ENCODE data around the gene DUSP28.

The DUSP28 gene

DNA sequence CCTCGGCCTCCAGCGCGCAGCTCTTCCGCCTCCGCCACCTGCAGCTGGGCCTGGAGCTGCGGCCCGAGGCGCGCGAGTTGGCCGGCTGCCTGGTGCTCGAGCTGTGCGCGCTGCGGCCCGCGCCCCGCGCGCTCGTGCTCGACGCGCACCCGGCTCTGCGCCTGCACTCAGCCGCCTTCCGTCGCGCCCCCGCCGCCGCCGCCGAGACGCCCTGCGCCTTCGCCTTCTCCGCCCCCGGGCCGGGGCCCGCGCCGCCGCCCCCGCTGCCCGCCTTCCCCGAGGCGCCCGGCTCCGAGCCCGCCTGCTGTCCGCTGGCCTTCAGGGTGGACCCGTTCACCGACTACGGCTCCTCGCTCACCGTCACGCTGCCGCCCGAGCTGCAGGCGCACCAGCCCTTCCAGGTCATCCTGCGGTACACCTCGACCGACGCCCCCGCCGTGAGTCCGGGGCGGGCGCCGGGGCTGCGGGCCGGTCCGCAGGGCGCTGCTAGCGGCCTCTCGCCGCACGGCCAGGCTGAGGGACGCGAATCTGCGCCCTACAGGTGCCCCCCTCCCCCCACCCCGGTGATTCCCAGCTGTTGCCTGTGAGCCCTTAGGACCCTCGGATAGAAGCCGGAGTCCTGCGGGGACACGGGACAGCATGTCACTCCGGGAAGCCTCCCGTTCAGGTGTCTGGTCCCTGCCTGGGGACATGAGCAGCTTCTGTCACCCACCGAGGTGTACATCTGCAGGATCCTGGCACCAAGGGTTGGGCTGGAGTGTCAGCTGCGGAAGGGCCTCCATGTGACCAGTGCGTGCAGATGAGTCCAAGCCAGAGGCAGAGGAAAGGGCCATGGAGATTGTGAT, 8.7 kb downstream of the DUSP28 start (continued):
- TF ChIP-seq, protein P1, sequence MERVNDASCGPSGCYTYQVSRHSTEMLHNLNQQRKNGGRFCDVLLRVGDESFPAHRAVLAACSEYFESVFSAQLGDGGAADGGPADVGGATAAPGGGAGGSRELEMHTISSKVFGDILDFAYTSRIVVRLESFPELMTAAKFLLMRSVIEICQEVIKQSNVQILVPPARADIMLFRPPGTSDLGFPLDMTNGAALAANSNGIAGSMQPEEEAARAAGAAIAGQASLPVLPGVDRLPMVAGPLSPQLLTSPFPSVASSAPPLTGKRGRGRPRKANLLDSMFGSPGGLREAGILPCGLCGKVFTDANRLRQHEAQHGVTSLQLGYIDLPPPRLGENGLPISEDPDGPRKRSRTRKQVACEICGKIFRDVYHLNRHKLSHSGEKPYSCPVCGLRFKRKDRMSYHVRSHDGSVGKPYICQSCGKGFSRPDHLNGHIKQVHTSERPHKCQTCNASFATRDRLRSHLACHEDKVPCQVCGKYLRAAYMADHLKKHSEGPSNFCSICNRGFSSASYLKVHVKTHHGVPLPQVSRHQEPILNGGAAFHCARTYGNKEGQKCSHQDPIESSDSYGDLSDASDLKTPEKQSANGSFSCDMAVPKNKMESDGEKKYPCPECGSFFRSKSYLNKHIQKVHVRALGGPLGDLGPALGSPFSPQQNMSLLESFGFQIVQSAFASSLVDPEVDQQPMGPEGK (tag by site-specific recombination; IDR thresholded peaks at IDR 0.05), result 0 out of 2 replicates have a peak, but pooled peaks have one; percentile 30
- TF ChIP-seq, protein P2, sequence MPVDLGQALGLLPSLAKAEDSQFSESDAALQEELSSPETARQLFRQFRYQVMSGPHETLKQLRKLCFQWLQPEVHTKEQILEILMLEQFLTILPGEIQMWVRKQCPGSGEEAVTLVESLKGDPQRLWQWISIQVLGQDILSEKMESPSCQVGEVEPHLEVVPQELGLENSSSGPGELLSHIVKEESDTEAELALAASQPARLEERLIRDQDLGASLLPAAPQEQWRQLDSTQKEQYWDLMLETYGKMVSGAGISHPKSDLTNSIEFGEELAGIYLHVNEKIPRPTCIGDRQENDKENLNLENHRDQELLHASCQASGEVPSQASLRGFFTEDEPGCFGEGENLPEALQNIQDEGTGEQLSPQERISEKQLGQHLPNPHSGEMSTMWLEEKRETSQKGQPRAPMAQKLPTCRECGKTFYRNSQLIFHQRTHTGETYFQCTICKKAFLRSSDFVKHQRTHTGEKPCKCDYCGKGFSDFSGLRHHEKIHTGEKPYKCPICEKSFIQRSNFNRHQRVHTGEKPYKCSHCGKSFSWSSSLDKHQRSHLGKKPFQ (tag by site-specific recombination; IDR thresholded peaks at IDR 0.05), result no peak
- TF ChIP-seq BCL11B (tag by site-specific recombination; IDR thresholded peaks at IDR 0.05; ENCODE audit: low read depth), result no peak
- TF ChIP-seq, protein P3, sequence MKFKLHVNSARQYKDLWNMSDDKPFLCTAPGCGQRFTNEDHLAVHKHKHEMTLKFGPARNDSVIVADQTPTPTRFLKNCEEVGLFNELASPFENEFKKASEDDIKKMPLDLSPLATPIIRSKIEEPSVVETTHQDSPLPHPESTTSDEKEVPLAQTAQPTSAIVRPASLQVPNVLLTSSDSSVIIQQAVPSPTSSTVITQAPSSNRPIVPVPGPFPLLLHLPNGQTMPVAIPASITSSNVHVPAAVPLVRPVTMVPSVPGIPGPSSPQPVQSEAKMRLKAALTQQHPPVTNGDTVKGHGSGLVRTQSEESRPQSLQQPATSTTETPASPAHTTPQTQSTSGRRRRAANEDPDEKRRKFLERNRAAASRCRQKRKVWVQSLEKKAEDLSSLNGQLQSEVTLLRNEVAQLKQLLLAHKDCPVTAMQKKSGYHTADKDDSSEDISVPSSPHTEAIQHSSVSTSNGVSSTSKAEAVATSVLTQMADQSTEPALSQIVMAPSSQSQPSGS (tag by site-specific recombination; IDR thresholded peaks at IDR 0.05; ENCODE audit: low read depth), result no peak
- peak; percentile 67 for TF ChIP-seq ZNF335 (tag by site-specific recombination; conservative IDR thresholded peaks at IDR 0.05)
- TF ChIP-seq SCRT2 (tag by site-specific recombination; IDR thresholded peaks at IDR 0.05), result peak; percentile 83
- TF ChIP-seq ZNF121 (tag by site-specific recombination; IDR thresholded peaks at IDR 0.05), result no peak
- no peak for TF ChIP-seq ZNF837 (tag by site-specific recombination; IDR thresholded peaks at IDR 0.05)
- TF ChIP-seq, protein P4, sequence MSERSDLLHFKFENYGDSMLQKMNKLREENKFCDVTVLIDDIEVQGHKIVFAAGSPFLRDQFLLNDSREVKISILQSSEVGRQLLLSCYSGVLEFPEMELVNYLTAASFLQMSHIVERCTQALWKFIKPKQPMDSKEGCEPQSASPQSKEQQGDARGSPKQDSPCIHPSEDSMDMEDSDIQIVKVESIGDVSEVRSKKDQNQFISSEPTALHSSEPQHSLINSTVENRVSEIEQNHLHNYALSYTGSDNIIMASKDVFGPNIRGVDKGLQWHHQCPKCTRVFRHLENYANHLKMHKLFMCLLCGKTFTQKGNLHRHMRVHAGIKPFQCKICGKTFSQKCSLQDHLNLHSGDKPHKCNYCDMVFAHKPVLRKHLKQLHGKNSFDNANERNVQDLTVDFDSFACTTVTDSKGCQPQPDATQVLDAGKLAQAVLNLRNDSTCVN (tag by site-specific recombination; optimal IDR thresholded peaks at IDR 0.05), result peak; percentile 34

DNA sequence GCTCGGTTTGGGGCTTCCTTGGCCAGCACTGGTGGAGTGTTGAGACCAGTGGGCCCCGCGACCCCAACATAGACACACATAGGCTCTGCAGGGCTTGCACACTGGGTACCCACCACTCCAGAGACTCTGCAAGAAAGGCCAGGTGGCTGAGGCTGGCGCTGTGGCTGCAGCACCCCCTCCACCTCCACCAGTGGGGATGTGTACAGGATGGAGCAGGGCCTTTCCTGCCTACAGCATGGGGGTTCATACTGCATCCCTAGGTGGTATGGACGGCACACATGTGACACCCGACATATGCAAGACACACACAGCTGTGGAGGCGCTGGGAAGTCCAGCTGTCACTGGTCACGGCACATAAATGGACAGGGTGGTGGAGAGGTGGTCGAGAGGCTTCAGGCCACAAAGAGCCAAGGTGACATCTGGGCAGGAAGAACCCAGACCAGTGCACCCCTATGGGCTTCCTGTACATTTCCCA, 9.4 kb downstream of the DUSP28 start:
- H3K36me3 ChIP-seq (ENCODE audit: control insufficient read depth in 2 of 2, insufficient read depth in 1 of 2, low read length in 2 of 2), result peaks cover 0 to 8% of the 10 kb centered on the region in 2 experiments; a peak in 1 of 3 replicates
- no peak overlapping the region for H3K27ac ChIP-seq (ENCODE audit: extremely low read depth, low read depth, low read length)
- peaks cover 4% of the 10 kb centered on the region for H3K4me1 ChIP-seq (ENCODE audit: control insufficient read depth, insufficient read depth, low read length)
- H3K4me3 ChIP-seq (ENCODE audit: low read depth, low read length), result peak overlapping the region; percentile 51; the same call in 1 of the 2 replicates
- no peaks in the 10 kb centered on the region for H3K9me3 ChIP-seq (ENCODE audit: control insufficient read depth, insufficient read depth, low read depth, low read length)
- TF ChIP-seq, protein P5, sequence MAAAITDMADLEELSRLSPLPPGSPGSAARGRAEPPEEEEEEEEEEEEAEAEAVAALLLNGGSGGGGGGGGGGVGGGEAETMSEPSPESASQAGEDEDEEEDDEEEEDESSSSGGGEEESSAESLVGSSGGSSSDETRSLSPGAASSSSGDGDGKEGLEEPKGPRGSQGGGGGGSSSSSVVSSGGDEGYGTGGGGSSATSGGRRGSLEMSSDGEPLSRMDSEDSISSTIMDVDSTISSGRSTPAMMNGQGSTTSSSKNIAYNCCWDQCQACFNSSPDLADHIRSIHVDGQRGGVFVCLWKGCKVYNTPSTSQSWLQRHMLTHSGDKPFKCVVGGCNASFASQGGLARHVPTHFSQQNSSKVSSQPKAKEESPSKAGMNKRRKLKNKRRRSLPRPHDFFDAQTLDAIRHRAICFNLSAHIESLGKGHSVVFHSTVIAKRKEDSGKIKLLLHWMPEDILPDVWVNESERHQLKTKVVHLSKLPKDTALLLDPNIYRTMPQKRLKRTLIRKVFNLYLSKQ (tag by site-specific recombination; IDR thresholded peaks at IDR 0.05; ENCODE audit: borderline replicate concordance), result no peak
- POLR2A ChIA-PET, result interaction anchor here (0.6 to 1.3 kb wide), 4 partner anchors 9 to 26 kb away, joined by 3 to 7 read pairs (median 4); no protein-coding TSS in a partner anchor
- CTCF ChIA-PET, result interaction anchor here (0.7 to 1.1 kb wide), 2 partner anchors 10 to 35 kb away, joined by 3 to 4 read pairs; no protein-coding TSS in a partner anchor

DNA sequence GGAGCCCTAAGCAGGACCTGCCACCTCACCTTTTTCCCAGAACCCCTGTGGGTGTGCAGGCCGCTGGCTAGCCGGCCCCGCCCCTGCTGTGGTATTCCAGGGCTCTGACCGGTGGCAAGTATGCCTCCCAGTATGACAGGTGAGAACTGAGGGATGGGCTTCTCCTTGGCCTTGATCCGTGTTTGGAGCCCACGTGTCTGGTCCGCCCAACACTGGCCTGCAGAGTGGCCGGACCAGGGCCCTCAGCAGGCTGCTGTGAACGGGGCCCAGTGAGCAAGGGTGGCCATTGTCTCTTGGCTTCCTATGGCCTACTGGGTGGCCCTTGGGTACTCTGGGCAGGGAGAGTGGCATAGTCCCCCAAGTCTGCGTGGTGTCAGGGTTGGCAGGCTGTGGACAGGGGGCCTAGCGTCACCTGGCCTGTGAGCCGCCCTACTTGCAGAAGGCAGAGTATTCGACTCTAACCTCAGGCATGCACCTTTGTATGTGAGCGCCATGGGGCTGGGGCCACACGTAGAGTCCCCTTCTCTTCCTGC, 9.9 kb downstream of the DUSP28 start:
- Histone ChIP-seq H3K27ac (ENCODE audit: extremely low read depth, low read depth, low read length) (no peak overlapping the region), H3K4me3 (ENCODE audit: low read depth, low read length) (no peak overlapping the region), H3K4me1 (ENCODE audit: control insufficient read depth, insufficient read depth, low read length) (peaks cover 4% of the 10 kb centered on the region), H3K36me3 (ENCODE audit: control insufficient read depth in 2 of 2, insufficient read depth in 1 of 2, low read length in 2 of 2) (peaks cover 0 to 13% of the 10 kb centered on the region in 2 experiments; a peak in 1 of 3 replicates), H3K9me3 (ENCODE audit: control insufficient read depth, insufficient read depth, low read depth, low read length) (no peaks in the 10 kb centered on the region)
- POLR2A ChIA-PET, result interaction anchor here (1.0 kb wide), 1 partner anchor 9 kb away, joined by 3 read pairs; no protein-coding TSS in a partner anchor
- CTCF ChIA-PET, result interaction anchor here (1.1 kb wide), 1 partner anchor 10 kb away, joined by 3 read pairs; no protein-coding TSS in a partner anchor
- TF ChIP-seq ZNF146 (tag by site-specific recombination; IDR thresholded peaks at IDR 0.05) (no peak), ZNF560 (tag by site-specific recombination; IDR thresholded peaks at IDR 0.05; ENCODE audit: borderline replicate concordance) (no peak), ZNF521 (tag by site-specific recombination; IDR thresholded peaks at IDR 0.05) (no peak), ZNF341 (tag by site-specific recombination; IDR thresholded peaks at IDR 0.05; ENCODE audit: low read depth) (no peak), ZNF19 (tag by site-specific recombination; IDR thresholded peaks at IDR 0.05; ENCODE audit: low read depth) (no peak), ZNF324 (tag by site-specific recombination; IDR thresholded peaks at IDR 0.05) (no peak), EGR2 (tag by site-specific recombination; IDR thresholded peaks at IDR 0.05; ENCODE audit: low read depth) (no peak)
- TF ChIP-seq, protein P4 (tag by site-specific recombination; optimal IDR thresholded peaks at IDR 0.05), result no peak
- TF ChIP-seq, protein P6, sequence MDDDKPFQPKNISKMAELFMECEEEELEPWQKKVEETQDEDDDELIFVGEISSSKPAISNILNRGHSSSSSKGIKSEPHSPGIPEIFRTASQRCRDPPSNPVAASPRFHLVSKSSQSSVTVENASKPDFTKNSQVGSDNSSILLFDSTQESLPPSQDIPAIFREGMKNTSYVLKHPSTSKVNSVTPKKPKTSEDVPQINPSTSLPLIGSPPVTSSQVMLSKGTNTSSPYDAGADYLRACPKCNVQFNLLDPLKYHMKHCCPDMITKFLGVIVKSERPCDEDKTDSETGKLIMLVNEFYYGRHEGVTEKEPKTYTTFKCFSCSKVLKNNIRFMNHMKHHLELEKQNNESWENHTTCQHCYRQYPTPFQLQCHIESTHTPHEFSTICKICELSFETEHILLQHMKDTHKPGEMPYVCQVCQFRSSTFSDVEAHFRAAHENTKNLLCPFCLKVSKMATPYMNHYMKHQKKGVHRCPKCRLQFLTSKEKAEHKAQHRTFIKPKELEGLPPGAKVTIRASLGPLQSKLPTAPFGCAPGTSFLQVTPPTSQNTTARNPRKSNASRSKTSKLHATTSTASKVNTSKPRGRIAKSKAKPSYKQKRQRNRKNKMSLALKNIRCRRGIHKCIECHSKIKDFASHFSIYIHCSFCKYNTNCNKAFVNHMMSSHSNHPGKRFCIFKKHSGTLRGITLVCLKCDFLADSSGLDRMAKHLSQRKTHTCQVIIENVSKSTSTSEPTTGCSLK (tag by site-specific recombination; IDR thresholded peaks at IDR 0.05), result no peak

Measured in HEK293 (cell line).